Measurements from ENCODE around the gene FNBP1. TPM values are rescaled to one million over a fixed set of nuclear protein-coding genes. Genes with fewer than 3 reads are reported as not detected.

The FNBP1 gene
- total and polyA plus RNA-seq, 4 donors, result 16.0 to 94.3 (median 29.5) TPM

DNA sequence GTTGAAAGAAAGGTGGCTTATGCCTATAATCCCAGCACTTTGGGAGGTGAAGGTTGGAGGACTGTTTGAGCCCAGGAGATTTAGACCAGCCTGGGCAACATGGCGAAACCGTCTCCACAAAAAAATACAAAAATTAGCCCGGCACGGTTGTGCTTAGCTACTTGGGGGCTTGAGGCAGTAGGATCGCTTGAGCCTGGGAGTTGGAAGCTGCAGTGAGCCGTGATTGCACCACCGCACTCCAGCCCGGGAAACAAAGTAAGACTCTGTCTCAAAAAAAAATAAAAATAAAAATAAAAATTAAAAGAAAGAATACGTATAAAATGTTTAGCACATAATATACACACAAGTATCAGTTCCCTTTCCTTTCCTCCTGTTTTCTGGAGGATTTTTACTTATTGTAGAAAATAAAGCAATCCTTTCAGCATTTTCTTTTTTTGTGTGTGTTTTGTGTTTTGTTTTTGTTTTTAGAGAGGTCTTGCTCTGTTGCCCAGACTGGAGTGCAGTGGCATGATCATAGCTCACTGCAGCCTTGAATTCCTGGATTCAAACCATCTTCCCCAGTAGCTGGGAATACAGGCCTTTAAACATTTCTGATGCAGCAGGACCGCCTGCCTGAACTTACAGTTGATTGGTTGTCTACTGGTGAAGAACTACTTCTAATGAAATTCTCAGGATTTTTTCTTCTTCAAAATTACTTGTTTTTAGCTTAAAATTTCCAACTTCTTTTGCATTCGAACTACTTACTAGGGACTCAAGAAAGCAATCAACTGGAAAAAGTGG lies 6.6 kb upstream of the FNBP1 start:
- no peak for ATAC-seq (ENCODE audit: insufficient read depth, low FRiP score)
- no peaks in the 10 kb centered on the region for H3K27me3 ChIP-seq (ENCODE audit: control insufficient read depth in 3 of 3, insufficient read depth in 3 of 3, low read length in 2 of 3)
- TF ChIP-seq CTCF (IDR thresholded peaks at IDR 0.05; ENCODE audit: control extremely low read depth, extremely low read depth), result no peak
- no peaks in the 10 kb centered on the region for H3K36me3 ChIP-seq (ENCODE audit: control insufficient read depth in 4 of 4, insufficient read depth in 4 of 4, low read length in 4 of 4)
- no peak for DNase-seq
- no peak overlapping the region for H3K9ac ChIP-seq (ENCODE audit: insufficient read depth in 1 of 2, low read length in 2 of 2)
- no peak overlapping the region for H3K4me3 ChIP-seq
- H3K4me1 ChIP-seq (ENCODE audit: control insufficient read depth in 5 of 5, insufficient read depth in 5 of 5, low read length in 5 of 5), result peaks cover 0 to 13% (median 6%) of the 10 kb centered on the region in 5 donors
- 85 to 92% methylated on average over 11 of the region's 11 CpGs for WGBS, 2 donors
- H3K27ac ChIP-seq (ENCODE audit: low read depth in 1 of 2, low read length in 1 of 2), result no peak overlapping the region
- H3K9me3 ChIP-seq (ENCODE audit: control insufficient read depth in 4 of 4, insufficient read depth in 3 of 4, low read length in 3 of 4), result no peaks in the 10 kb centered on the region

GRCh38 chr9:130045725-130046450 lies 2.9 kb upstream of the FNBP1 start:
- ATAC-seq (ENCODE audit: insufficient read depth, low FRiP score) (no peak), DNase-seq (no peak)
- no peak overlapping the region for H3K9ac ChIP-seq (ENCODE audit: insufficient read depth in 1 of 2, low read length in 2 of 2)
- H3K4me3 ChIP-seq, result no peak overlapping the region
- no peak overlapping the region for H3K27ac ChIP-seq (ENCODE audit: low read depth in 1 of 2, low read length in 1 of 2)
- H3K4me1 ChIP-seq (ENCODE audit: control insufficient read depth in 5 of 5, insufficient read depth in 5 of 5, low read length in 5 of 5), result peaks cover 0 to 19% (median 0%) of the 10 kb centered on the region in 5 donors
- WGBS, 2 donors, result 47 to 56% methylated on average over 4 of the region's 4 CpGs
- no peaks in the 10 kb centered on the region for H3K9me3 ChIP-seq (ENCODE audit: control insufficient read depth in 4 of 4, insufficient read depth in 3 of 4, low read length in 3 of 4)
- peaks cover 0 to 17% (median 0%) of the 10 kb centered on the region in 3 donors for H3K27me3 ChIP-seq (ENCODE audit: control insufficient read depth in 3 of 3, insufficient read depth in 3 of 3, low read length in 2 of 3)
- TF ChIP-seq CTCF (IDR thresholded peaks at IDR 0.05; ENCODE audit: control extremely low read depth, extremely low read depth), result no peak
- H3K36me3 ChIP-seq (ENCODE audit: control insufficient read depth in 4 of 4, insufficient read depth in 4 of 4, low read length in 4 of 4), result no peaks in the 10 kb centered on the region

DNA sequence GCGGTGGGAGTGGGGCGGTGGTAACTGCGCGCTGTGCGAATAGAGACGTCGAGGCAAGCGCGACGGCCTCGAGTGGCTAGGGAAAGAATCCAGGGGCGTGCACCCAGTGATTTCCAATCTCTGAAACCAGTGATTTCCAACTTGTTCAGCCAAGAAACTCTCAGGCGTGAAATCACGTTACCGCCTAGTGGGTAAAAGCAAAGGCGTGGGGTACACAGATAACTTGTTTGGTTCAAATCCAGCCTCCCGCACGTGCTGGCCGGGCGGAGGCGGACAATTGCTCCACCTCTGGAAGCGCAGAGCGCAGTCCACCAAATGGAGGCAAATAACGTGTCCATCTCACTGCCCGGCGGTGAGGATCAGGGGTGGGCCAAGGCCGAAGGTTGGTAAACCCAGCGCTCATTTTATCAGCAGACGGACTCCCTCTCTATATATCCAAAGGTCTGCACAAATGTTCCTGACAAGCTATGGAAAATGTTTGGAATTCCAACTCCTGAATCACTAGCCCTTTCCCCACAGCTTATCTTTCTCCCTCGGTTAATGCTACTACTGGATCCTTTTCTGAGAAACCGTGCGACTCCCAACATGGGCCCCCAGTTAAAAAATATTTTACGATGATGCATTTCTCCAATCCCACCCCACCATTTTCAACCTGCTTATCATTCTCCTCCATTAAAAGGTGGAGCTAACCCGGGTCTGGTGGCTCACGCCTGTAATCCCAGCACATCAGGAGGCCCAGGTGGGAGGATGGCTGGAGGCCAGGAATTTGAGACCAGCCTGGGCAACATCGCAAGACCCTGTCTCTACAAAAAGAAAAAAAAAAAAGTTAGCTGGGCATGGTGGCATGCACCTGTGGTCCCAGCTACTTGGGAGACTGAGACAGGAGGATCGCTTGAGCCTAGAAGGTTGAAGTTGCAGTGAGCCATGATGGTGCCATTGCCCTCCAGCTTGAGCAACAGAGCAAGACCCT lies 950 bp upstream of the FNBP1 start:
- Histone ChIP-seq H3K4me3 (peak overlapping the region; percentile 51), H3K27ac (ENCODE audit: low read depth in 1 of 2, low read length in 1 of 2) (peak overlapping the region; percentile 74 to 92), H3K9me3 (ENCODE audit: control insufficient read depth in 4 of 4, insufficient read depth in 3 of 4, low read length in 3 of 4) (no peaks in the 10 kb centered on the region), H3K9ac (ENCODE audit: insufficient read depth in 1 of 2, low read length in 2 of 2) (peak overlapping the region; percentile 37 to 68), H3K4me1 (ENCODE audit: control insufficient read depth in 5 of 5, insufficient read depth in 5 of 5, low read length in 5 of 5) (peaks cover 0 to 20% (median 2%) of the 10 kb centered on the region in 5 donors), H3K36me3 (ENCODE audit: control insufficient read depth in 4 of 4, insufficient read depth in 4 of 4, low read length in 4 of 4) (no peaks in the 10 kb centered on the region), H3K27me3 (ENCODE audit: control insufficient read depth in 3 of 3, insufficient read depth in 3 of 3, low read length in 2 of 3) (peaks cover 0 to 20% (median 0%) of the 10 kb centered on the region in 3 donors)
- no peak for TF ChIP-seq CTCF (IDR thresholded peaks at IDR 0.05; ENCODE audit: control extremely low read depth, extremely low read depth)
- no peak for ATAC-seq (ENCODE audit: insufficient read depth, low FRiP score)
- peak in 2 of 3 donors; percentile 59 to 70 for DNase-seq
- WGBS, 2 donors, result 30 to 45% methylated on average over 37 of the region's 37 CpGs
